Endometrium (tissue), 2 donors: ENCODE data around the gene BOK.

Experiments used
- FAIRE-seq: peaks from 2 replicates; lab custom pipeline; 2012; peaks lifted over from hg19 to GRCh38; lab: Jason Lieb, UNC
- donor health status: control.
- donor health status: control.

BOK gene

GRCh38 chr2:241602720-241603119, 44.2 kb downstream of the BOK start:
- FAIRE-seq: no peak

GRCh38 chr2:241603686-241604085, 45.1 kb downstream of the BOK start:
- no peak for FAIRE-seq

- no peak for FAIRE-seq
Measured at GRCh38 chr2:241606186-241606585, 47.6 kb downstream of the BOK start.

- FAIRE-seq: no peak
Measured at GRCh38 chr2:241607162-241607885, 48.8 kb downstream of the BOK start.

- FAIRE-seq: no peak
Measured at GRCh38 chr2:241608881-241609280, 50.3 kb downstream of the BOK start.

- FAIRE-seq: no peak
Measured at GRCh38 chr2:241609859-241610793, 51.6 kb downstream of the BOK start.

- no peak for FAIRE-seq
Measured at GRCh38 chr2:241611062-241611461, 52.5 kb downstream of the BOK start.

GRCh38 chr2:241612156-241613016, 53.8 kb downstream of the BOK start:
- no peak for FAIRE-seq

- no peak for FAIRE-seq
Measured at GRCh38 chr2:241613017-241613780, 54.7 kb downstream of the BOK start.

GRCh38 chr2:241615041-241615440, 56.5 kb downstream of the BOK start:
- no peak for FAIRE-seq

GRCh38 chr2:241615522-241616052, 57.0 kb downstream of the BOK start:
- no peak for FAIRE-seq

- no peak for FAIRE-seq
Measured at GRCh38 chr2:241616168-241617125, 57.9 kb downstream of the BOK start.

GRCh38 chr2:241617431-241618154, 59.0 kb downstream of the BOK start:
- FAIRE-seq: no peak

GRCh38 chr2:241618296-241618805, 59.8 kb downstream of the BOK start:
- FAIRE-seq: no peak

GRCh38 chr2:241618829-241619228, 60.3 kb downstream of the BOK start:
- no peak for FAIRE-seq

GRCh38 chr2:241619597-241620418, 61.3 kb downstream of the BOK start:
- no peak for FAIRE-seq

- FAIRE-seq: no peak
Measured at GRCh38 chr2:241620419-241620769, 61.8 kb downstream of the BOK start.
